GM12892 (cell line): ENCODE measurements around the gene DCUN1D5.
"Not testable (repeated sequence)": the region's sequence is repeated elsewhere in the genome, so short reads cannot be mapped to it uniquely, and the experiment has no call there.

Experiments used
- DNase-seq: peaks from one replicate; pipeline ENCODE4 v3.0.0; 2011; ENCODE audit not compliant: insufficient read length
- FAIRE-seq: peaks from 2 replicates; lab custom pipeline; 2011; peaks lifted over from hg19 to GRCh38; lab: Jason Lieb, UNC
- POLR2A ChIP-seq: IDR thresholded peaks from 2 replicates; pipeline ENCODE4 v1.6.1; 2011; ENCODE audit warnings: low read depth, low read length, control low read depth
- POLR2AphosphoS5 ChIP-seq: IDR thresholded peaks from 2 replicates; pipeline ENCODE4 v1.6.1; 2011; ENCODE audit warnings: low read depth, low read length, control low read depth
- TAF1 ChIP-seq: IDR thresholded peaks from 2 replicates; pipeline ENCODE4 v1.6.1; 2011; ENCODE audit warnings: low read depth, mild to moderate bottlenecking, control low read depth, low read length, borderline replicate concordance

DCUN1D5 gene

GRCh38 chr11:103051981-103052380 is 40.0 kb downstream of the DCUN1D5 start:
- TF ChIP-seq TAF1 (no peak), POLR2AphosphoS5 (no peak), POLR2A (no peak)
- DNase-seq (no peak), FAIRE-seq (peak; percentile 56)

GRCh38 chr11:103051151-103051801 is 40.7 kb downstream of the DCUN1D5 start:
- no peak for FAIRE-seq
- DNase-seq, result no peak
- TF ChIP-seq POLR2AphosphoS5 (no peak), TAF1 (no peak), POLR2A (no peak)

GRCh38 chr11:103050351-103050750 is 41.6 kb downstream of the DCUN1D5 start:
- FAIRE-seq, result no peak
- no peak for DNase-seq
- no peak for TF ChIP-seq TAF1
- TF ChIP-seq POLR2AphosphoS5, result no peak
- TF ChIP-seq POLR2A, result no peak

GRCh38 chr11:103047837-103048236 is 44.1 kb downstream of the DCUN1D5 start:
- no peak for DNase-seq
- FAIRE-seq, result no peak
- TF ChIP-seq POLR2A (no peak), POLR2AphosphoS5 (no peak), TAF1 (no peak)

GRCh38 chr11:103043826-103044678 is 47.9 kb downstream of the DCUN1D5 start:
- FAIRE-seq, result no peak
- DNase-seq, result no peak
- TF ChIP-seq POLR2AphosphoS5 (no peak), POLR2A (no peak), TAF1 (no peak)

GRCh38 chr11:103042161-103042560 is 49.8 kb downstream of the DCUN1D5 start:
- DNase-seq (no peak), FAIRE-seq (no peak)
- no peak for TF ChIP-seq TAF1
- no peak for TF ChIP-seq POLR2A
- no peak for TF ChIP-seq POLR2AphosphoS5

- FAIRE-seq (peak; percentile 92), DNase-seq (no peak)
- TF ChIP-seq POLR2AphosphoS5 (no peak), TAF1 (no peak), POLR2A (no peak)
Observed at GRCh38 chr11:103035791-103036434, 56.0 kb downstream of the DCUN1D5 start.

- TF ChIP-seq POLR2A (no peak), POLR2AphosphoS5 (no peak), TAF1 (no peak)
- DNase-seq (no peak), FAIRE-seq (no peak)
Observed at GRCh38 chr11:103035216-103035615, 56.7 kb downstream of the DCUN1D5 start.

GRCh38 chr11:103031834-103032233 is 60.1 kb downstream of the DCUN1D5 start:
- FAIRE-seq (no peak), DNase-seq (no peak)
- TF ChIP-seq POLR2AphosphoS5, result no peak
- TF ChIP-seq POLR2A, result no peak
- TF ChIP-seq TAF1, result no peak

GRCh38 chr11:103029401-103029800 is 62.6 kb downstream of the DCUN1D5 start:
- TF ChIP-seq POLR2AphosphoS5 (no peak), POLR2A (no peak), TAF1 (no peak)
- no peak for DNase-seq
- peak; percentile 69 for FAIRE-seq

GRCh38 chr11:103028304-103029020 is 63.5 kb downstream of the DCUN1D5 start:
- peak; percentile 83 for FAIRE-seq
- not testable (repeated sequence) for DNase-seq

- no peak for DNase-seq
- no peak for FAIRE-seq
- no peak for TF ChIP-seq TAF1
- TF ChIP-seq POLR2A, result no peak
- TF ChIP-seq POLR2AphosphoS5, result no peak
Observed at GRCh38 chr11:103024086-103024485, 67.9 kb downstream of the DCUN1D5 start.
